GM18907 (cell line): ENCODE results near the gene COMMD4.
"Not testable (repeated sequence)": the region's sequence is repeated elsewhere in the genome, so short reads cannot be mapped to it uniquely, and the experiment has no call there.

Experiments used
- ATAC-seq: cut with Tn5 transposase; IDR thresholded peaks from one replicate; pipeline ENCODE4 v1.9.1; 2021; ENCODE audit warnings: mild to moderate bottlenecking, moderate library complexity; ENCODE audit not compliant: unreplicated experiment

The COMMD4 gene

GRCh38 chr15:75369897-75370581 lies 34.2 kb downstream of the COMMD4 start:
- ATAC-seq: no peak

- no peak for ATAC-seq
Measured at GRCh38 chr15:75371486-75371885, 35.6 kb downstream of the COMMD4 start.

GRCh38 chr15:75371901-75372688 lies 36.2 kb downstream of the COMMD4 start:
- no peak for ATAC-seq

- ATAC-seq: no peak
Measured at GRCh38 chr15:75380773-75381172, 44.9 kb downstream of the COMMD4 start.

GRCh38 chr15:75383986-75384385 lies 48.1 kb downstream of the COMMD4 start:
- ATAC-seq: not testable (repeated sequence)
